ENCODE data around the gene CHCHD6. TPM values are rescaled to one million over a fixed set of nuclear protein-coding genes. Genes with fewer than 3 reads are reported as not detected.

Gene CHCHD6
- total RNA-seq, 1 experiment from 2014 or later, result 45.9 TPM

DNA sequence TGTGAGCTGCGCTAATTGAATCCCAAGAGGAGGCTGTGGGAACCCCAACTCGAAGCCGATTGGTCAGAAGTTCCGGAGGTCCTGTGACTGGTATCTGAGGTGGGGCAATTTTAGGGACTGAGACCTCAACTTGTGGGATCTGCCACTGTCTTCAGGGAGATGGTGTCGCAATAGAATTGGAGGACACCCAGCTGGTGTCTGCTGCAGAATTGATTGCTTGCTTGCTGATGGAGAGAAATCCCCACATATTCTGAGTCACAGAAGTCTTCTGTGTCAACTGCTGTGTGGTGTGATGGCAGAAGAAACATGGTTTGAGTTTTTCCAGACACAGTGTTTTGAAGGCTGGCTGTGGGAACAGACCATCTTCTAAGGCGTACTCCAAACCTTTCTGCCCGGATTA, 179.2 kb downstream of the CHCHD6 start:
- CTCF ChIA-PET, result interaction anchor here (2.0 kb wide), 1 partner anchor 9 kb away, joined by 4 read pairs; no protein-coding TSS in a partner anchor
- intact Hi-C loops (cut with micrococcal nuclease; ENCODE audit: unreplicated experiment), result no loop called here
- Mint-ChIP-seq H3K36me3 (ENCODE audit: insufficient read depth, unreplicated experiment) (no peaks in the 10 kb centered on the region), H3K27ac (ENCODE audit: unreplicated experiment) (no peak overlapping the region), H3K4me1 (ENCODE audit: low read depth, unreplicated experiment) (no peaks in the 10 kb centered on the region), H3K4me3 (ENCODE audit: low read depth, unreplicated experiment) (no peak overlapping the region), H3K27me3 (ENCODE audit: unreplicated experiment) (no peaks in the 10 kb centered on the region), H3K9me3 (ENCODE audit: low read depth, unreplicated experiment) (no peaks in the 10 kb centered on the region)
- DNase-seq, result no peak
- TF ChIP-seq, protein P1, sequence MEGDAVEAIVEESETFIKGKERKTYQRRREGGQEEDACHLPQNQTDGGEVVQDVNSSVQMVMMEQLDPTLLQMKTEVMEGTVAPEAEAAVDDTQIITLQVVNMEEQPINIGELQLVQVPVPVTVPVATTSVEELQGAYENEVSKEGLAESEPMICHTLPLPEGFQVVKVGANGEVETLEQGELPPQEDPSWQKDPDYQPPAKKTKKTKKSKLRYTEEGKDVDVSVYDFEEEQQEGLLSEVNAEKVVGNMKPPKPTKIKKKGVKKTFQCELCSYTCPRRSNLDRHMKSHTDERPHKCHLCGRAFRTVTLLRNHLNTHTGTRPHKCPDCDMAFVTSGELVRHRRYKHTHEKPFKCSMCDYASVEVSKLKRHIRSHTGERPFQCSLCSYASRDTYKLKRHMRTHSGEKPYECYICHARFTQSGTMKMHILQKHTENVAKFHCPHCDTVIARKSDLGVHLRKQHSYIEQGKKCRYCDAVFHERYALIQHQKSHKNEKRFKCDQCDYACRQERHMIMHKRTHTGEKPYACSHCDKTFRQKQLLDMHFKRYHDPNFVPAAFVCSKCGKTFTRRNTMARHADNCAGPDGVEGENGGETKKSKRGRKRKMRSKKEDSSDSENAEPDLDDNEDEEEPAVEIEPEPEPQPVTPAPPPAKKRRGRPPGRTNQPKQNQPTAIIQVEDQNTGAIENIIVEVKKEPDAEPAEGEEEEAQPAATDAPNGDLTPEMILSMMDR (IDR thresholded peaks at IDR 0.05; ENCODE audit: unreplicated experiment), result no peak
- no TSS peak for BruUV-seq (replicated peaks)

DNA sequence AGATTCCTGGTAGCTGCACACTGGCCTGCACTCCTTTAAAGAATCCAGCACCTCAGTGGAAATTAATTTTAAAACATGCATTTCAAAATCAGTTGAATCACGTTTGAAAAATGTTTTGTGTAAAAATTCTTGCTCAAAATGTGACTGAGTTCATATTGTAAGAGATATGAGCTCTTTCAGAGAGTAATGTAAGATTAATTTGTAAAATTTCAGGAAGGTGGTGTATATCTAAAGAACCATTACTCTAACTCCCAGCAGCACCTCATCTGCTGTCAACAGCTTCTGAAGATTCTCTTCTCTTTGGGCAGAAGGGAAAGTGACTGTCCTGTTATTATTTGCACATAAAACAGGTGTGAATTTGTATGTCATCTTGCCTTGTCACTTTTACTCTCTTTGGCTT, 181.4 kb downstream of the CHCHD6 start:
- no peak for DNase-seq
- no peak overlapping the region for H3K27ac Mint-ChIP-seq (ENCODE audit: unreplicated experiment)
- no TSS peak for BruUV-seq (replicated peaks)
- TF ChIP-seq, protein P1 (IDR thresholded peaks at IDR 0.05; ENCODE audit: unreplicated experiment), result no peak
- CTCF ChIA-PET, result no interaction called here
- no peak overlapping the region for H3K4me3 Mint-ChIP-seq (ENCODE audit: low read depth, unreplicated experiment)
- H3K27me3 Mint-ChIP-seq (ENCODE audit: unreplicated experiment), result no peaks in the 10 kb centered on the region
- no peaks in the 10 kb centered on the region for H3K4me1 Mint-ChIP-seq (ENCODE audit: low read depth, unreplicated experiment)
- intact Hi-C loops (cut with micrococcal nuclease; ENCODE audit: unreplicated experiment), result no loop called here
- H3K36me3 Mint-ChIP-seq (ENCODE audit: insufficient read depth, unreplicated experiment), result no peaks in the 10 kb centered on the region
- no peaks in the 10 kb centered on the region for H3K9me3 Mint-ChIP-seq (ENCODE audit: low read depth, unreplicated experiment)

DNA sequence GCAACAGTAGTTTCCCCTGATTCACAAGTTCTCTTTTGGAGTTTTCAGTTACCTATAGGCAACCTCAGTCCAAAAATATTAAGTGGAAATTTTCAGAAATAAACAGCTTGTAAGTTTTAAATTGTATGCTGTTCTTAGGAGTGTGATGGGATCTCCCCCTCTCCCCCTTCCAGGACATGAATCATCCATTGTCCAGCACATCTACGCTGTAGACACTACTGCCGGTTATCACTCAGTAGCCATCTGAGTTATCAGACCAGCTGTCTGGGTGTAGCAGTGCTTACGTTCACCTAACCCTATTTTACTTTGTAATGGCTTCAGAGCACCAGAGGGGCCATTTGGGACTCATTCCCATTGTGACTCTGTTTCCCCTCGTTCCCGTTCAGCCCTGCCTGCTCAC, 182.2 kb downstream of the CHCHD6 start:
- BruUV-seq (replicated peaks), result no TSS peak
- no peaks in the 10 kb centered on the region for H3K27me3 Mint-ChIP-seq (ENCODE audit: unreplicated experiment)
- H3K4me1 Mint-ChIP-seq (ENCODE audit: low read depth, unreplicated experiment), result no peaks in the 10 kb centered on the region
- CTCF ChIA-PET, result interaction anchor here (1.3 kb wide), 1 partner anchor 13 kb away, joined by 3 read pairs; no protein-coding TSS in a partner anchor
- intact Hi-C loops (cut with micrococcal nuclease; ENCODE audit: unreplicated experiment), result no loop called here
- no peaks in the 10 kb centered on the region for H3K36me3 Mint-ChIP-seq (ENCODE audit: insufficient read depth, unreplicated experiment)
- H3K27ac Mint-ChIP-seq (ENCODE audit: unreplicated experiment), result no peak overlapping the region
- no peaks in the 10 kb centered on the region for H3K9me3 Mint-ChIP-seq (ENCODE audit: low read depth, unreplicated experiment)
- DNase-seq, result no peak
- TF ChIP-seq, protein P1 (IDR thresholded peaks at IDR 0.05; ENCODE audit: unreplicated experiment), result no peak
- H3K4me3 Mint-ChIP-seq (ENCODE audit: low read depth, unreplicated experiment), result no peak overlapping the region

DNA sequence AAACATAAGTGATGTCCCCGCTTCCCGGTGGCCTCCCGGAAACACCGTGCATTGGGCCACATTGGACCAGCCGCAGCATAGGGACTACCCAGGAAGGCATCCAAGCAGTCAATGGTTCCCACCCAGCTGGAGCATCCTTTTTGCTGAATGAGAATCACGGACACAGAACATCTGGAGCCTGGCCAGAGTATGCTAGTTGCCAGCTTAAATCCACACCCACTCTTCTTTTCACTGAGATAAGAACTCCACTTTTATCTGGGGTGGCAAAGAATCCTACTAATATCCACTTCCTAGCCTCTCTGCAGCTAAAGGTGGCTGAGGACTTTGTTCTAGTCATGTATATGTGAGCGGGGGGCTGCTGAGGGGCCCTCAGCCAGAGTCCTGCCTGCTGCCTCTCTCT, 183.6 kb downstream of the CHCHD6 start:
- H3K27ac Mint-ChIP-seq (ENCODE audit: unreplicated experiment), result no peak overlapping the region
- TF ChIP-seq, protein P1 (IDR thresholded peaks at IDR 0.05; ENCODE audit: unreplicated experiment), result no peak
- CTCF ChIA-PET, result interaction anchor here (0.6 kb wide), 1 partner anchor 172 kb away, joined by 4 read pairs; no protein-coding TSS in a partner anchor
- H3K4me1 Mint-ChIP-seq (ENCODE audit: low read depth, unreplicated experiment), result no peaks in the 10 kb centered on the region
- intact Hi-C loops (cut with micrococcal nuclease; ENCODE audit: unreplicated experiment), result no loop called here
- no peaks in the 10 kb centered on the region for H3K27me3 Mint-ChIP-seq (ENCODE audit: unreplicated experiment)
- H3K36me3 Mint-ChIP-seq (ENCODE audit: insufficient read depth, unreplicated experiment), result no peaks in the 10 kb centered on the region
- no peak overlapping the region for H3K4me3 Mint-ChIP-seq (ENCODE audit: low read depth, unreplicated experiment)
- no peak for DNase-seq
- no TSS peak for BruUV-seq (replicated peaks)
- H3K9me3 Mint-ChIP-seq (ENCODE audit: low read depth, unreplicated experiment), result no peaks in the 10 kb centered on the region
